NCI-H82 (cell line): ENCODE results near the gene FNDC7.
"Not testable (repeated sequence)": the region's sequence is repeated elsewhere in the genome, so short reads cannot be mapped to it uniquely, and the experiment has no call there.

ENCODE experiments used
- DNase-seq: peaks from one replicate; lab custom pipeline; 2025; lab: John Stamatoyannopoulos, UW

The FNDC7 gene

DNA sequence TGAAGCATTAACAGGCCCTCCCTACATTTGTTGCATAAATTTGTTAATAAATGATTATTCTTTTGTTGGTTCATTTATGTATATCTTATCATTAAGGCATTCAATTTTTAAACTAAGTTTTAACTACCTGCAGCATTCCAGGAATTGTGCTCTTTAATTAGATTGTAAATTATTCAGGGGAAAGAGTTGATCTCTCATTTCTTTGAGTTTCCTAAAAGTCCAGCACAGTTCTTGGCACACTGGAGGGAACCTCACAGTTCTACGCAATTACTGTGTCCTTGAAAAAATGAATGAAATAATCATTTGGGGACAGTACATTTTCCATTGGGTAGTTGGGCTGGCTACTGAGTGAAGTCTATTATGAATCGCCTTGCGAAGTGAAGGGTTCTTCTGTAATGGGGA, 33.3 kb downstream of the FNDC7 start:
- no peak for DNase-seq

- peak; percentile 99 for DNase-seq
Measured at GRCh38 chr1:108746382-108747170, 33.9 kb downstream of the FNDC7 start, which contains the start of gene STXBP3. Gene STXBP3 (plus strand): TSS chr1:108746674. CDS start chr1:108746738, 64 bp downstream.

DNA sequence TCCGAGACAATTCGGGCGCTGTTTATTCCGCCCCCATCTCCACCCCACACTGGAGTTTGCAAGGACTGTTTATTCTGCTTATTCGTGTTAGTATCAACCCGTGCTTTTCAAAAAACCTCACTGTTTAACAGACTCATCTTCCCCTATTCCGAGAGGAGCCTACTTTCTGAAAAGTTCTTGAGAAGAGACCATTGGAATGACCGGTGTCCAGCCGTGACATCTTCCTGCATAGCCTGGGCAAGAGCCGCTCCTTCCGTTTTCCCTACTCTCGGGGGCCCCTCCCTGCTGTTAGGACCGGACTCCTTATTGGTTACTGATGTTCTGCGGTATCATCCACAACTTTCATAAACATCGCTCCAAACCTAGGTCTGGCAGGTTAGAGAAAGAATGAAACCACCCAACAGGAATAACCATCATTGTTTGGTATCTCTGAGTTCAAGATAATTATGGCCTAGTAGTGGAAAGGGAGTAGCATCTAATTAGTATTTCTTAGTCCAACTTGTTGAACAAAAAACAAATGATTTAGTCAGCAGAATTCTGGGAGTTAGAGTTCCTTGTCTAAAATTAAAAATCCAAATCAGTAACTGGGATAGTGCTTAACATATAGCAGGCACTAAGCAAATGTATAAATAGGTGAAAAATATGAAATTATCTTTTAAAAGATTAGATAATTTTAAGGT, 34.6 kb downstream of the FNDC7 start:
- peak; percentile 83 for DNase-seq

- no peak for DNase-seq
Measured at GRCh38 chr1:108747898-108748297, 35.2 kb downstream of the FNDC7 start.

- no peak for DNase-seq
Measured at GRCh38 chr1:108749081-108749480, 36.4 kb downstream of the FNDC7 start.

DNA sequence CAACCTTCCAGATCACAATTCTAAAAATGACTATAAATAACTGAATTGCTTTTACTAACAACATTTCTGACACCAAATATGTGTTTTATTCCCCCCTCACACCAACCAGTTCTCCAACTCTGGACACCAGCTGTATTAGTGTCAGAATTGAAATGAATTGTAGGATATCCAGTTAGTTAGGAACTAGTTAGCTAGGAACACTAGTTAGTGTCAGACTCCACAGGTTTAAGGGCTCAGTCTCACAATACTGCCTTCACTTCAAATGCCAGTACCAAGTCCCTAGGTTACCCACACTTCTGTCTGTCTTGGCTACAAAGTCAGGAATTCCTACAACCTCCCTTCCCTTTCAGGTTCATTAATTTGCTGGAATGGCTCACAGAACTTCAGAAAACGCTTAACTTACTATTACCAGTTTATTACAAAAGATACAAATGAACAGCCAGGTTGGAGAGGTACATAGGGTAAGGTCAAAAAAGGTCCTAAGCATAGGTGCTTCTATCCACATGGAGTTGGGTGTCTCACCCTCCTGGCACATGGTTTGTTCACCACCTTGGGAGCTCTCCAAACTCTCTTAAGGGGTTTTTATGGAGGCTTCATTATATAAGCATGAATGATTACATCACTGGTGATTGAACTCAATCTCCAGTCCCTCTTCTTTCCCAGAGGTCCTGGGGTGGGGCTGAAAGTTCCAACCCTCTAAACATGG, 37.9 kb downstream of the FNDC7 start:
- DNase-seq, result no peak

GRCh38 chr1:108753363-108753762, 40.7 kb downstream of the FNDC7 start:
- no peak for DNase-seq

- DNase-seq, result peak; percentile 41
Measured at GRCh38 chr1:108758796-108759195, 46.1 kb downstream of the FNDC7 start.

DNA sequence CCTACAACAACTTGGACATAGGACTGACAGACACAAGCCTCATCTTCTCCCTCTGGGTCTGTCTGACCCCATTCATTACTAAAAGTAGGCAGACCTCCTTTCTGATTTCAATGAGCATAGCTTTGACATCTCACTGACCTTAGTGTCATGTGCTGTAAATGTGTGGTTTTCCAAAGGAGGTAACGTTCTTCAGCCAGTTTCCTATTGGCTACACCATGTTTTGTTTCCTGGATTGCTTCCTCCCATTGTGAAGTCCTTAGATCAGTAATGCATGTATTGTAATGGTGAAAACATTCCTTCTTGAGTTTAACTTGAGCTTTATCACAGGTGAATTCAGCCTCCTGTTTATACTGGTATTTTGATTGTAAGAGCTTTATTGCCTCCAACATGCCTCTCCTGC, 54.4 kb downstream of the FNDC7 start:
- no peak for DNase-seq

- no peak for DNase-seq
Measured at GRCh38 chr1:108767708-108768107, 55.0 kb downstream of the FNDC7 start.

DNA sequence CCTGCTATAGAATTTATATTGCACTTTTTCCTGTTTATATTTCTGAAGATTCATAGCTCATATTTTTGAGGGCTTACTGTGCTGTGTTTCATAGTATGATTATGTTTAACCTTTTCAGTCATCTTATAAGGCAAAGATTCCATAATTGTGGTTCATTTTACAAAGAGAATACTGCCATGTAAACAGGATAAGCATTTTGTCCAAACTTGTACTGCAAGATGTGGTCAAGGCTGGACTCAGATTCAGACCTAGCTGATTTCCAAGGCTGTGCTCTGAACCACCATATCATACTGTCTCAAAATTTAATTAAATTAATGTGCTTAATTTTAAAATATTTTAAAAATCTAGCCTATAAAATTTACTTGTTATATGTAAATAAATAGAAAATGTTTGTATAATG, 65.1 kb downstream of the FNDC7 start:
- DNase-seq, result no peak

DNA sequence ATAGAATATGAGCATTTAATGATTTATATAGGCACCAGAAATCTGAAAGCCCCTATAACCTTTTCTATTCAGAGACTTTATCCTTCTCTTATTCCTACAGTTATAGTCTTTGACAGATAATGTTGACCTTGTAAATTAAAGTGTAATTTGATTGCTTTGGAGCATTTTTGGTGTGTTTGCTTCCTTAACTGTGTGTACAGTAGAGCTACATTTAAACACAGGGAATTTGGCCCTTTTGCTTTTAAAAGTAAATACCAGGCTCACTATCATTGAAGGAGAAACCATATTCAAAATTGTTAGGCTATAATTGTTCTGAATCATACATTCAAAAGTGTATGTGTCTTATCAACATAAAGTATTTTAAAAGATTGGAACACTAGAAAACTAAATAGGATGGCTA, 66.7 kb downstream of the FNDC7 start:
- DNase-seq, result no peak

GRCh38 chr1:108780937-108781574, 68.3 kb downstream of the FNDC7 start:
- DNase-seq, result no peak

DNA sequence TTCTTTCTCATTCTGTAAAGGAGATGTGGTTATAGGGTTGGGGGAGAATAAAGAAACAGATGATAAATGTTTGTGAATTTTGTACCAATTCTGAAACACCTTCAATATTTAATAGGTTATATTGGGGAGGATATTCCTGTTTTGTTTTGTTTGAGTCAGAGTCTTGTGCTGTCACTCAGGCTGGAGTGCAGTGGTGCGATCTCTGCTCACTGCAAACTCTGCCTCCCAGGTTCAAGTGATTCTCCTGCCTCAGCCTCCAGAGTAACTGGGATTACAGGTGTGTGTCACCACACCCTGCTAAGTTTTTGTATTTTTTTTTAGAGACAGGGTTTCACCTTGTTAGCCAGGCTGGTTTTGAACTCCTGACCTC, 68.9 kb downstream of the FNDC7 start:
- DNase-seq, result not testable (repeated sequence)

DNA sequence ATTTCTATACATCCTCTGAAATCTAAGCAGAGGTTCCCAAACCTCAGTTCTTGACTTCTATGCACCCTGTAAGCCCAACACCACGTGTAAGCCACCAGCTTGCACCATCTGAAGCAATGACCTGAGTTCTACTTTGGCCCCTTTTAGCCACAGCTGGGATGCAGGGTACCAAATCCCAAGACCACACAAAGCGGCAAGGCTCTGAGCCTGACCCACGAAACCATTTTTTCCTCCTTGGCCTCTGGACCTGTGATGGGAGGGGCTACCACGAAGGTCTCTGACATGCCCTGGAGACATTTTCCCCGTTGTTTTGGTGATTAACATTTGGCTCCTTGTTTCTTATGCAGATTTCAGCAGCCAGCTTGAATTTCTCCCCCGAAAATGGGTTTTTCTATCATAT, 72.6 kb downstream of the FNDC7 start:
- no peak for DNase-seq

DNA sequence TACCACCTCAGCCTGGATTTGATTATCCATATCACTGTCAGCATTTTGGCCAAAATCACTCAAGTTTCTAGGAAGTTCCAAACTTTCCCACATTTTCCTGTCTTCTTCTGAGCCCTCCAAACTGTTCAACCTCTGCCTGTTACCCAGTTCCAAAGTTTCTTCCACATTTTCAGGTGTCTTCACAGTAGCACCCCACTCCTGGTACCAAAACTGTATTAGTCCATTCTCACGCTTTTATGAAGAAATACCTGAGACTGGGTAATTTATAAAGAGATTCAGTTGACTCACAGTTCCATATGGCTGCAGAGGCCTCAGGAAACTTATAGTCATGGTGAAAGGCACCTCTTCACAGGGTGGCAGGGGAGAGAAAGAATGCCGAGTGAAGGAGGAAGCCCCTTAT, 73.2 kb downstream of the FNDC7 start:
- no peak for DNase-seq

- DNase-seq, result no peak
Measured at GRCh38 chr1:108791790-108792189, 79.1 kb downstream of the FNDC7 start.
